A549 (cell line): Measurements from ENCODE around the gene MGMT.

Experiments used
- CHD2 ChIP-seq: fragments of 150-350 bp; IDR thresholded peaks from 2 replicates; pipeline ENCODE4 v1.6.1; 2014; ENCODE audit warnings: low read length; ENCODE audit not compliant: partially characterized antibody
- HDAC2 ChIP-seq: fragments of 200-600 bp; sonication (generic); IDR thresholded peaks from 2 replicates; pipeline ENCODE4 v1.6.1; 2016
- MAFK ChIP-seq: fragments of 450-650 bp; IDR thresholded peaks from 2 replicates; pipeline ENCODE4 v1.6.1; 2014; ENCODE audit not compliant: partially characterized antibody
- RCOR1 ChIP-seq: fragments of 150-350 bp; IDR thresholded peaks from 2 replicates; pipeline ENCODE4 v1.6.1; 2014; ENCODE audit warnings: antibody characterized with exemption, low read length, low read depth
- RFX5 ChIP-seq: fragments of 450-650 bp; IDR thresholded peaks from 2 replicates; pipeline ENCODE4 v1.7.1; 2014; ENCODE audit warnings: antibody characterized with exemption, mild to moderate bottlenecking, moderate library complexity
- TF ChIP-seq, protein P1 (sequence below): fragments of >200 bp; sonication (Bioruptor Twin); formaldehyde crosslinking; IDR thresholded peaks from 3 replicates; pipeline ENCODE4 v1.5.1; 2016
- TF ChIP-seq, protein P2 (sequence below): IDR thresholded peaks from 2 replicates; pipeline ENCODE4 v1.6.1; 2012

DNA sequence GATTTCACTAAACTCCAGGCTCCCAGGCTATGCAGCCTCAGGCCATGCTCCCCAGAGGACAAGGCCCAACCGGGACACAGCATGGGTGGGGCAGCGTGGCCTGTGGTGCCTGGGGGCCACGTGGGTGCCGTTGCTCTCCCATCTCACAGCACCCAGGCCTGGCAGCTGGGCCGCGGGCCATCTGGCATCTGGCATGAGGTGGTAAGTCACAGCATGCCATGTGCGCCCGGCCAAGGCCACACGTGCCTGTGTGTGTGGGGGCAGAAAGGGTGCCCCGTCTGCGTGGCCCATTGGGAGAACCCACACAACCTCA, 292.9 kb downstream of the MGMT start:
- TF ChIP-seq RFX5 = no peak
- TF ChIP-seq, protein P1, sequence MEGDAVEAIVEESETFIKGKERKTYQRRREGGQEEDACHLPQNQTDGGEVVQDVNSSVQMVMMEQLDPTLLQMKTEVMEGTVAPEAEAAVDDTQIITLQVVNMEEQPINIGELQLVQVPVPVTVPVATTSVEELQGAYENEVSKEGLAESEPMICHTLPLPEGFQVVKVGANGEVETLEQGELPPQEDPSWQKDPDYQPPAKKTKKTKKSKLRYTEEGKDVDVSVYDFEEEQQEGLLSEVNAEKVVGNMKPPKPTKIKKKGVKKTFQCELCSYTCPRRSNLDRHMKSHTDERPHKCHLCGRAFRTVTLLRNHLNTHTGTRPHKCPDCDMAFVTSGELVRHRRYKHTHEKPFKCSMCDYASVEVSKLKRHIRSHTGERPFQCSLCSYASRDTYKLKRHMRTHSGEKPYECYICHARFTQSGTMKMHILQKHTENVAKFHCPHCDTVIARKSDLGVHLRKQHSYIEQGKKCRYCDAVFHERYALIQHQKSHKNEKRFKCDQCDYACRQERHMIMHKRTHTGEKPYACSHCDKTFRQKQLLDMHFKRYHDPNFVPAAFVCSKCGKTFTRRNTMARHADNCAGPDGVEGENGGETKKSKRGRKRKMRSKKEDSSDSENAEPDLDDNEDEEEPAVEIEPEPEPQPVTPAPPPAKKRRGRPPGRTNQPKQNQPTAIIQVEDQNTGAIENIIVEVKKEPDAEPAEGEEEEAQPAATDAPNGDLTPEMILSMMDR = no peak
- no peak for TF ChIP-seq RCOR1
- no peak for TF ChIP-seq CHD2
- TF ChIP-seq, protein P2, sequence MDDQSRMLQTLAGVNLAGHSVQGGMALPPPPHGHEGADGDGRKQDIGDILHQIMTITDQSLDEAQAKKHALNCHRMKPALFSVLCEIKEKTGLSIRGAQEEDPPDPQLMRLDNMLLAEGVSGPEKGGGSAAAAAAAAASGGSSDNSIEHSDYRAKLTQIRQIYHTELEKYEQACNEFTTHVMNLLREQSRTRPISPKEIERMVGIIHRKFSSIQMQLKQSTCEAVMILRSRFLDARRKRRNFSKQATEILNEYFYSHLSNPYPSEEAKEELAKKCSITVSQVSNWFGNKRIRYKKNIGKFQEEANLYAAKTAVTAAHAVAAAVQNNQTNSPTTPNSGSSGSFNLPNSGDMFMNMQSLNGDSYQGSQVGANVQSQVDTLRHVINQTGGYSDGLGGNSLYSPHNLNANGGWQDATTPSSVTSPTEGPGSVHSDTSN = no peak
- TF ChIP-seq HDAC2 = no peak
- TF ChIP-seq MAFK = no peak
